Body of pancreas (tissue), 4 donors: Measurements from ENCODE around the gene PSMA3.

Experiments used
- CTCF ChIP-seq, 7 experiments: fragments of 450-650 bp in 4 of 7; fragments of 200-600 bp in 3 of 7; sonication (generic) in 3 of 7; IDR thresholded peaks; one replicate each; pipeline ENCODE4 v1.5.1; 2016 to 2019; ENCODE audit warnings: antibody characterized with exemption in 7 of 7
- POLR2A ChIP-seq, 3 donors: fragments of 450-650 bp; IDR thresholded peaks; one replicate each; pipeline ENCODE4 v1.6.1; 2016; ENCODE audit warnings: antibody characterized with exemption in 3 of 3, mild to moderate bottlenecking in 2 of 3

GRCh38 chr14:58280954-58281787 lies 36.5 kb downstream of the PSMA3 start:
- TF ChIP-seq CTCF (IDR thresholded peaks at IDR 0.05) (no peak), POLR2A (IDR thresholded peaks at IDR 0.05) (no peak)
